ENCODE data around the gene SEMA6B.

Gene SEMA6B

GRCh38 chr19:4493929-4494690, 65.4 kb downstream of the SEMA6B start:
- TF ChIP-seq POLR2AphosphoS5 (IDR thresholded peaks at IDR 0.05; ENCODE audit: low read depth, low read length) (no peak), TAF1 (IDR thresholded peaks at IDR 0.05; ENCODE audit: borderline replicate concordance, insufficient read depth, low read length) (no peak), REST (IDR thresholded peaks at IDR 0.05; ENCODE audit: insufficient read depth in 1 of 2, low read depth in 2 of 2, low read length in 2 of 2) (no peak), SIN3A (IDR thresholded peaks at IDR 0.05; ENCODE audit: borderline replicate concordance, insufficient read depth, low read length) (no peak), FOXP2 (optimal IDR thresholded peaks at IDR 0.05; ENCODE audit: borderline replicate concordance, extremely low read depth, extremely low read length, insufficient read depth) (no peak)

- TF ChIP-seq TAF1 (IDR thresholded peaks at IDR 0.05; ENCODE audit: borderline replicate concordance, insufficient read depth, low read length) (no peak), FOXP2 (optimal IDR thresholded peaks at IDR 0.05; ENCODE audit: borderline replicate concordance, extremely low read depth, extremely low read length, insufficient read depth) (no peak)
These were observed 66.2 kb downstream of the SEMA6B start for GRCh38 chr19:4493104-4493928.
